22Rv1 (cell line): ENCODE measurements around the gene RNH1.
"Not testable (repeated sequence)": the region's sequence is repeated elsewhere in the genome, so short reads cannot be mapped to it uniquely, and the experiment has no call there.

ENCODE experiments used
- H3K27ac ChIP-seq: fragments of 450-650 bp; 2 replicates; pipeline ENCODE4 v1.5.1; 2017
- ZFX ChIP-seq: fragments of 450-650 bp; IDR thresholded peaks from 2 replicates; pipeline ENCODE4 v1.6.1; 2017; ENCODE audit warnings: antibody characterized with exemption, borderline replicate concordance
- TF ChIP-seq, protein P1 (sequence below): fragments of 450-650 bp; IDR thresholded peaks from 2 replicates; pipeline ENCODE4 v1.5.1; 2017; ENCODE audit warnings: mild to moderate bottlenecking

The RNH1 gene

DNA sequence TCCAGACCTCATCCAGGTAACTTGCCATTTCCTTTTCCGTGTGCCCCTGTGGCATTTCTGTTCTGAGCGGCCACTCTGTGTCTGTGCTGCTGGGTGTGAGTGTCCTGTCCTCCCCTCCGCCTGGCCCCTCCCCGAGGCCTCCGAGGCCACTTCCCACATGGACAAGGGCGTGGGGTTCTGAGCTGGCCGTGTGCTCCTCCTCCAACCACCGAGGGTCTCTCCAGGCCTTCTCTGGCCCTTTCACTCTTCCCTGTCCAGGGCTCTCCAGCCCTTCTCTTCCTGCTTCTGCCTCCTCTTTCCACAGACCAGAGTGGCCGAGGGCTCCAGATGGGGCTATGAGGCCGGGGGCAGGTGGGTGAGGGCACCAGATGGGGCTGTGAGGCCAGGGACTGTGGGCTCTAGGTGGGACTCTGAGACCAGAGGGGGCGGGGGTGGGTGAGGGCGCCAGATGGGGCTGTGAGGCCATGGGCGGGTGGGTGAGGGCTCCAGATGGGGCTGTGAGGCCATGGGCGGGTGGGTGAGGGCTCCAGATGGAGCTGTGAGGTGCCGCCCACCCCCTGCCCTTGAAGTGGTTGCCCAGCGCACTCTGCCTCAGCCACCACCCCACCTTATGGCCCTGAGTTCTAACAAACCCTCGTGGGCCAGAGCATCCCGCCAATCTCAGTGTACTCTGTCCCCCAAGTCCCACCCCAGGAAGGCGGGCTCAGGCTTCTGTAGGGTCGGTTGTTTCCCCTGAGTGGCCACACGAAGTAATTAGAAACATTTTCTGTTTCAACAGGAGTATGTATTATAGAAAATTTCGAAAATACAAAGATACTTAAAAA lies 32.9 kb downstream of the RNH1 start:
- no peak overlapping the region for H3K27ac ChIP-seq
- TF ChIP-seq, protein P1, sequence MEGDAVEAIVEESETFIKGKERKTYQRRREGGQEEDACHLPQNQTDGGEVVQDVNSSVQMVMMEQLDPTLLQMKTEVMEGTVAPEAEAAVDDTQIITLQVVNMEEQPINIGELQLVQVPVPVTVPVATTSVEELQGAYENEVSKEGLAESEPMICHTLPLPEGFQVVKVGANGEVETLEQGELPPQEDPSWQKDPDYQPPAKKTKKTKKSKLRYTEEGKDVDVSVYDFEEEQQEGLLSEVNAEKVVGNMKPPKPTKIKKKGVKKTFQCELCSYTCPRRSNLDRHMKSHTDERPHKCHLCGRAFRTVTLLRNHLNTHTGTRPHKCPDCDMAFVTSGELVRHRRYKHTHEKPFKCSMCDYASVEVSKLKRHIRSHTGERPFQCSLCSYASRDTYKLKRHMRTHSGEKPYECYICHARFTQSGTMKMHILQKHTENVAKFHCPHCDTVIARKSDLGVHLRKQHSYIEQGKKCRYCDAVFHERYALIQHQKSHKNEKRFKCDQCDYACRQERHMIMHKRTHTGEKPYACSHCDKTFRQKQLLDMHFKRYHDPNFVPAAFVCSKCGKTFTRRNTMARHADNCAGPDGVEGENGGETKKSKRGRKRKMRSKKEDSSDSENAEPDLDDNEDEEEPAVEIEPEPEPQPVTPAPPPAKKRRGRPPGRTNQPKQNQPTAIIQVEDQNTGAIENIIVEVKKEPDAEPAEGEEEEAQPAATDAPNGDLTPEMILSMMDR = no peak
- TF ChIP-seq ZFX = no peak

DNA sequence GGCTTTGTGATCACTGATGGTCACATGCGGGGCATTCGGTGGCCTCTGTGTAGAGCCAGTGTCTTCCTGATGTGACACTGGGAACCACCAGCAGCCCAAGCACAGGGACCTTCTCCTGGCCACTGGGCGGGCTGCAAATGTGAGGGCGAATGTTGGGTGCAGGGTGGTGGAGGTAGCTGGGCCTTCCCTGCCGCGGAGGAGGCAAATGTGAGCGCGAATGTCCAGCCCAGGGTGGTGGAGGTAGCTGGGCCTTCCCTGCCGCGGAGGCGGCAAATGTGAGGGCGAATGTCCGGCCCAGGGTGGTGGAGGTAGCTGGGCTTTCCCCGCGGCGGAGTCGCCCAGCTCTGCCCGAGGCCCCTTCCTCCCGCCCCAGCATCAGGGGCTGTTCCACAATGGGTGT lies 33.6 kb downstream of the RNH1 start:
- H3K27ac ChIP-seq = no peak overlapping the region
- TF ChIP-seq, protein P1 = no peak
- no peak for TF ChIP-seq ZFX

DNA sequence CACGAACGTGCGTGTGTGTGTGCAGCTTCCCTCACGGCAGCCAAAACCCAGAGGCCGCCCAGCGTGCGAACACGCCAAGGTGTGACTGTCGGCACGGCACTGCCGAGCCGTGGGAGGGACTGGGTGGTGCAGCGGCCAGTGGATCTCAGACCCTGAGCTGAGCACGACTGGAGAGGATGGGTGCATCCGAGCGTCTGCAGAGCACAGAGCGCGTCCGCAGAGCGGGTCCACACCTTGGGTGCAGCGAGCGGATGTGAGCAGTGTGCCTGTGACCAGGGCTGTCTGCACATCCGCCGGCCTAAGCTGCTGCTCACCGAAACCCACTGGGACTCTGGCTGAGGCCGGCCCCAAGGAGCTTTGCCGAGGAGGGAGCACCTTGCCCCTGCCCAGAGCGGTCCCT lies 34.2 kb downstream of the RNH1 start:
- H3K27ac ChIP-seq = no peak overlapping the region
- TF ChIP-seq, protein P1 = no peak
- TF ChIP-seq ZFX = no peak

DNA sequence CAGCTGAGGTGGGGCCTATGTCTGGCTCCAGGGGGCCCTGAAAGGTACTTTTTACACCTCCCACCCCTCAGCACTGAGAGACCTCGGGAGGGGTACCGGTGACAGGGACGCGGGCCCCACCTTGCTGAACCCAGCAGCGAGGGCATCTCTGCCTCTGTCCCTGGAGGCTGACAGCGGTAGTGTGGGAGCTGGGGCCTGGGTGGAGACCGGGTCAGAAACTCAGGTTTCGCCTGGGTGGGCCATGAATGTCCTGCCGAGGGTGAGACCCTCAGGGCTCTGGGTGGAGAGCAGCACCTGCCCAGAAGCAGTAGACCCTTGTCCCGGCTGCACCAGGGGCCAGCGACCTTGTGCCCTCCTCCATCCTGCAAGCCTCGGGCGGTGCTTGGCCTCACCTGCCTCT lies 34.8 kb downstream of the RNH1 start:
- TF ChIP-seq, protein P1 = no peak
- TF ChIP-seq ZFX = no peak

DNA sequence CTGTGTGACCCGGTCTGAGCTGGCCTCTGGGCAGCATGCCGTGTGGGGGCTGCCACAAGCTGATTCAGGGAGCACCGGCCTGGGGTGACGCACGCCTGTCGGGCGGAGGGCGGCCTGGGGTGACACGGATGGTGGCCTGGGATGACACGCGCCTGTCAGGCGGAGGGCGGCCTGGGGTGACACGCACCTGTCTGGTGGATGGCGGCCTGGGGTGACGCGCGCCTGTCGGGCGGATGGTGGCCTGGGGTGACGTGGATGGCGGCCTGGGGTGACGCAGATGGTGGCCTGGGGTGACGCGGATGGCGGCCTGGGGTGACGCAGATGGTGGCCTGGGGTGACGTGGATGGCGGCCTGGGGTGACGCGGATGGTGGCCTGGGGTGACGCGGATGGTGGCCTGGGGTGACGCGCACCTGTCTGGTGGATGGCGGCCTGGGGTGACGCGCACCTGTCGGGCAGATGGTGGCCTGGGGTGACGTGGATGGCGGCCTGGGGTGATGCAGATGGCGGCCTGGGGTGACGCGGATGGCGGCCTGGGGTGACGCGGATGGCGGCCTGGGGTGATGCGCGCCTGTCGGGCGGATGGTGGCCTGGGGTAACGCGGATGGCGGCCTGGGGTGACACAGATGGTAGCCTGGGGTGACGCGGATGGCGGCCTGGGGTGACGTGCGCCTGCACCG lies 35.4 kb downstream of the RNH1 start:
- TF ChIP-seq, protein P1 = no peak
- H3K27ac ChIP-seq = no peak overlapping the region

More for the DNA sequence above, 34.8 kb downstream of the RNH1 start:
- H3K27ac ChIP-seq = no peak overlapping the region

DNA sequence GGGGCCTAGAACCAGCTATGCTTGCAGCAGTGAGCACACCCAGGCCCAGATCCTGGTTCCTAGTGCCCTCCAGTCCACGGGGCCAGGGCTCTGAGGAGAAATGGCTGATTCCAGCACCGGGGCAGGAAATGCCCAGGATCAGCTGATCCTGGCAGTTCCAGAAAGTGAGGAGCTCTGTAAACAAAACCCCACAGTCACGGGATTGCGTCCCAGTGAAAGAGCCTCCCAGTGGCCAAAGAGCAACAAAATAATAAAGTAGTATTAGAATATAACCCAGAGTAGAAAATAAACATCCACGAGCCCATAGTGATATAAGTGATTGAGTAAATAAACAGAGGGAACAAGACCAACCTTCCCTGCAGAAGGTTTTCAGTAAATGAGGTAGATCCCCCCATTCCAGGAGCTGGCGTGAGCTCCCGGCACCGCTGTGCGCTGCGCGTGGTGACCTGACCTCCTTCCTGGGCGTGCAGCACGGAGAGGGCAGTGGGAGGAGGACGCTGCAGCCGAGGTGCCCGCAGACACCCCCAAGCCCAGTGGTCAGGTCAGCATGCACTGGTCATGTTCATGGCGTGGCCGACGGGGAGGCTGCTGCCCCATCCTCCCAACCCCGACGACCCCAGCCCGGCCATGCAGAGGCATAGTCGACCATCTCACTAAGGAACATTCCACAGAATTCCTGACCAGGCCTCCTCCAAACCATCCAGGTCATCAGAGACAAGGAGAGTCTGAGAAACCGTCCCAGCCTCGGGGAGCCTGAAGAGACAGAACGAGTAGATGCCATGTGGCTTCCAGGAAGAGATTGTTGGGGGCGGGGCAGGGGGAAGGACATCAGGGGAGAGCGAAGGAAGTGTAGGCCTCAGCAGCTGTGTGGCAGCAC lies 37.1 kb downstream of the RNH1 start:
- TF ChIP-seq, protein P1 = no peak
- TF ChIP-seq ZFX = no peak
- no peak overlapping the region for H3K27ac ChIP-seq

DNA sequence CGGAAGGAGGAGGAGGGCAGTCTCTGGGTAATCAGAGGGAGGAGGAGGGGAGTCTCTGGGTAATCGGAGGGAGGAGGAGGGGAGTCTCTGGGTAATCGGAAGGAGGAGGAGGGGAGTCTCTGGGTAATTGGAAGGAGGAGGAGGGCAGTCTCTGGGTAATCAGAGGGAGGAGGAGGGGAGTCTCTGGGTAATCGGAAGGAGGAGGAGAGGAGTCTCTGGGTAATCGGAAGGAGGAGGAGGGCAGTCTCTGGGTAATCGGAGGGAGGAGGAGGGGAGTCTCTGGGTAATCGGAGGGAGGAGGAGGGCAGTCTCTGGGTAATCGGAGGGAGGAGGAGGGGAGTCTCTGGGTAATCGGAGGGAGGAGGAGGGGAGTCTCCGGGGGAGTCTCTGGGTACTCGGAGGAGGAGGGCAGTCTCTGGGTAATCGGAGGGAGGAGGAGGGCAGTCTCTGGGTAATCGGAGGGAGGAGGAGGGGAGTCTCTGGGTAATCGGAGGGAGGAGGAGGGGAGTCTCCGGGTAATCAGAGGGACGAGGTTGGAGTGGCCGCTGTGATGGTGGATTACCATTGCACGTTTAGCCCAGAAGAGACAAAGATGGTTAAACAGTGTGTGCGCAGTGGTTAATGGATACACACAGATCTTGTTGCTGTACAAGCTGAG lies 37.9 kb downstream of the RNH1 start:
- not testable (repeated sequence) for H3K27ac ChIP-seq
